HG03025 (cell line): ENCODE data around the gene DMAC2L.
A peak's percentile ranks its signal among the peaks of the same experiment; 100 is the strongest.

Source experiments
- ATAC-seq: cut with Tn5 transposase; IDR thresholded peaks from one replicate; pipeline ENCODE4 v1.9.1; 2021; ENCODE audit warnings: mild to moderate bottlenecking, moderate library complexity; ENCODE audit not compliant: unreplicated experiment, low FRiP score

DMAC2L gene

DNA sequence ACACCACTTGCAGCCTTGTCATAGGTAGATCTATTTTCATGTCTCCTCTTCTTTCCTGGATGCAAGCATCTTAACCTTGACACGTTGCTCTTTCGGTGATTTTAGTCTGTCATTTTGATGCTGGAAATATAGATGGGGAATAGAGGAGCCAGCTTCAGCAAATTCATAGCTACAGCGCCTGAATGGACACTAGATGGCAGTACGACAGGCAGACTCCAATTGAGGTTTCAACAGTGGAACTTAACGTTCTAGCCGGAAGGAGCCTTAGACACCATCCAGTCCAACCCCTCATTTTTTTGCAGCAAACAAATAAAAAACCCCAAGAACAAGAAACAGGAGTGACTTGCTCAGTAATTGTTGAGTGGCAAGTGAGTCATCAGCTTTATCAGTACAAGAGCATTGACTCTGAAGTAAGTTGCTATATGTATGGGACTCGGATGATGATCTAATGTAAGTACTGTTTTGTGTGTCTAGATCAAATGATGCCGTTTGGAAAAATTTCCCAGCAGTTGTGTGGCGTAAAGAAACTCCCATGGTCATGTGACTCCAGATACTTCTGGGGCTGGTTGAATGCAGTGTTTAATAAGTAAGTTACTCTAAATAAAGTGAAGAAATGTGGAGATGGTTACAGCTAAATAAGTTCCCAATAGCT lies 9.0 kb downstream of the DMAC2L start:
- peak; percentile 83 for ATAC-seq

DNA sequence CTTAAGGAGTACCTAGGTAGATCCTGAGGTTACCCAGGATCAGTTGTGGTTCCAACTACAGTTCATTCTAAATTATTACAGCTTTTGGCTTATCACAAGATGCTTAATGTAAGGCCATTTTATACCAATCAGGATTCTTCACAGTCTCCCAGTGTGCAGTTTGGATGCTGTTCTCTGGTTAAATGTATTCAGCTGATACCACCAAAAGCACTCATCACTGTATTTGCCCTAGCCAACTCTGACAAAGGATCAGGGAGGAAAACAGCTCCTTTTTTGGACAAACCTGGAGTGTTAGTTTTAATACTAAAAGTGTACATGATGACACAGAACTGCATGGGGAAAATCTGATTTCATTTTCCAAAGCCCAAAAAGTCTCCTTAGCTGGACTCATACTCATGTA lies 19.5 kb downstream of the DMAC2L start:
- no peak for ATAC-seq

DNA sequence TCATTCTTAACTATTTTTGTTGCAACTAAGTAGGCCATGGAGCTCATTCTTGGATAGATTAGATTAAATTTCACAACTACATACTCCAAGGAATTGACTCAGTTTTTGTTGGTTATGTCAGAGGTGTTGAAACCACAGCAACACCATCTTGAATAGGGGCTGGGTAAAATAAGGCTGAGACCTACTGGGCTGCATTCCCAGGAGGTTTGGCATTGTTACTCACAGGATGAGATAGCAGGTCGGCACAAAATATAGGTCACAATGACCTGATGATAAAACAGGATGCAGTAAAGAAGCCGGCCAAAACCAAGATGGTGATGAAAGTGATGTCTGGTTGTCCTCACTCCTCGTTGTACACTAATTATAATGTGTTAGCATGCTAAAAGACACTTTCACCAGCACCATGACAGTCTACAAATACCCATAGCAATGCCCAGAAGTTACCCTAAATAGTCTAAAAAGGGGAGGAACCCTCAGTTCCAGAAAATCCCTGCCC lies 20.9 kb downstream of the DMAC2L start:
- ATAC-seq: no peak

DNA sequence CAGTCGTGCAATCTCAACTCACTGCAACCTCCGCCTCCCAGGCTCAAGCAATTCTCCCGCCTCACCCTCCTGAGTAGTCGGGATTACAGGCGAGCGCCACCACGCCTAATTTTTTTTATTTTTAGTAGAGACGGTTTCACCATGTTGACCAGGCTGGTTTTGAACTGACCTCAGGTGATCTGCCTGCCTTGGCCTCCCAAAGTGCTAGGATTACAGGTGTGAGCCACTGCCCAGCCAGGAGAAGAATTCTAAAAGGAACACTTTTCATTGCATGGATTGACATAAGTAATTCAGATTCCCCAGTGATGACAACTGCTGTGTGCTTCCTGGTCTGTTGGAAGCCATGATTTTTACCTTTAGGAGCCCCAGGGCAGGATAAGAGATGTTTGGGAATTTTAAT lies 22.1 kb downstream of the DMAC2L start:
- no peak for ATAC-seq

DNA sequence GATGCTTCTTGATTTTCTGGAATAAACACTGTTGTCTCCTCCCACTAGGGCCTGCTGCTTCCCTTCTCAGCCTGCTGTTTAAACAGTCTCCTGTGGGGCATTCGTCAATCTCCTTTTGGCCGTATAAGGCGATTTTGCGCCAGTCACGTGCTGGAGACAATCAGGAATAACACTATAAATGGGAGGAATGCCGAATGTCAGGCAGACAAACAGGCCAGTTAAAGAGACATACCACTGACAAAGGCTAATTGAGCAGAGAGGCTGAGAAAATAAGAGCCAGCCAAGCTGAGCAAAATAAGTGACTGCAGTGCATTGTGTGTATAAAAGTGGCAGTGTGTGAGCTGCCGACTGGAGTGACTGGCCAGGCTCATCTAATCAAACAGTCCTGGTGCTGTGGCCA lies 23.3 kb downstream of the DMAC2L start:
- ATAC-seq: no peak

DNA sequence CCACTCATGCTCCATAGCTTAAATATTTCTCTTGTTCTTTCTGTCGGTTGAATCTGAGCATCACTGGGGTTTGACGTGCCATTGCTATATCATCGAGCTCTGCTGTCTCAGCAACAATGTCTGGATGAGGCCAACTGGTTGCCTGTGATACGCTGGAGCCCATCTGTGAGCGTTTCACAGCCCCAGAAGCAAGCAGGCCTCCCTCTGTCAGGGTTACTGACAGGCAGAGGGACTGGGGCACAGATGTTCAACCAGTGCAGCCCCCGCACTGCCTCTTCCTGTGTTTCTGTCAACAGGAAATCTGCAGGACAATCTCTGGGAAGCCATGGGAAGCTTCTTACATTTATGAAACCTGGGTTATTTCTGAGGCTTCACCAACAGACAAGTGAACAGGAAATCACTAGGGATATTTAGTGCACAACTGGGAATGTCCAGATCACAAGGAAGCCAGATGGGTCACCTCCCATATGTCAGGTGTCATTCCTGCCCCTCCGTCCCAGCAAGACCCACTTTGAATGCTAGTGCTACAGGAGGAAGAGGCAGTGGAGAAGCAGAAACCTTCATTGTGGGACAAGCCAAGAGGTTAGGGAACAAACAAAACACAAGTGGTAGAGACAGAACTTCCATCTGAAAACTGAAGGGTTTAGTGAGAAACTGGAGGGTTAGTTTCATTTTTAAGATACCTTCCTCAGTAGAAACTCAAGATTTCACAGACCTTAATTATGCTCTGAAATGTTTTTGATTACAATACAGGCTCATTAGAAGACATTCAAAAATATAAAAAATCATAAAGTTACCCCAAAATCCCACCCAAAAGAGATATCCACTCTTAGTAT lies 24.1 kb downstream of the DMAC2L start:
- ATAC-seq: no peak

DNA sequence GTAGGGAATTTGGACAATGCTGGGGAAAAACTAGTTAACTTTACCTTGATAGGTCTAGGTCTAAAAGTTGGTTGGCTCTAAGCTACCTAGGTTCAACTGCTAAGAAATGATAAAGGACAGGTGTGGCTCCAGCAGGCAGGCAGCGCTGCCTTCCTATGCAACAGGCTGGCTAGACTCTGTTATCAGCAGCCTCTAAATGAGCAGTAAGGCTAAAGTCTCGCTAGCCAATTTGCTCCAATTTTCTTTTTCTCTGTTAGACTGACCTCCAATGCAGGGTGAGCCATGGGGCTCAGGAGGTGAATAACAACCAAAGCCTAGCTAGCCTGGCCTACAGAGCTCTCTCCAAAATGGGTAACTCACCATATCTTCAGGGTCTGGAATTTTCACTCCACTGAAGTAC lies 26.5 kb downstream of the DMAC2L start:
- ATAC-seq: no peak

DNA sequence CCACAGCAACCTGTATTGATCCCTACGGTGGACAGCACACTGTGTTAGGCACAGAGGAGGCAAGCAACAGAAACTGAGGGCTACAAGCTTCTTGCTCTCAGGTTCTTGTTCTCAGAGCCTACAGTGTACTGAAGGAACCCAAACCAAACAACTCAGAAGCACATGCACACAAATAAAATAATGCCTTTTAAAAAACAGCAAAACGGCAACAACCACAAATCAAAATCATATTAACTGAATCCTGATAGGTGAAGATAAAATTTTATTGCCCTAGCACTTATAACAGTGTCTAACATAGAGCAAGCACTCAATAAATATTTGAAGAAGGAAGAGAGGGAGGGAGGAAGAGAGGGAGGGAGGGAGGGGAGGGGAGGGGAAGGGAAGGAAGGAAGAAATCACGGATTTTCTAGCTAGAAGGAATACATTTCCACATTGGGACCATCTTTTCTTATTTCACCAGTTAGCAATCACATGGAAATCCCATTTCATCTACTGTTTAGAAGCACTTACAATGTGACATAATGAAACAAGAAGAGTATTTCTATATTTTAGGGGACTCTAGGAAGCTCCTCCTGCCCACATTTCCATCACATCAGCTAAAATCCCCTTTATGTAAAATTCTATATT lies 27.2 kb downstream of the DMAC2L start:
- ATAC-seq: no peak

DNA sequence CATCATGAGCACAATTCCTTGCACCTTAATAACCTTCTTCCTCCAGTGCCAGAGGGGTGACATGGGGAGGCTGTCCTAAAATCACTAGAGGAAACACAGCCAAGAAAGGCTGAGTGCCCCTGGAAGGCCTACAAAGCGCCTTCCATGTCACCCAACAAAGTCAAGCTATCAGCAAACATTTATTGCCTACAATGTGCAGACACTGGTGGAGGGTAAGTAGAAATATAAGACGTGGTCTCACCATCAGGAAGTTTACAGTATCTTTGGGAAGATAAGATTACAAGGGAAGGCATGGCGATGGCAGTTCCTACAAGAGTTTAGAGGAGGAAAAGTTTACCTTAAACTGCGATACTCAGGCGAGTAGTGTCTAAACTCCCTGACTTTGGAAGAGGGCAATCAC lies 27.9 kb downstream of the DMAC2L start:
- ATAC-seq: no peak

DNA sequence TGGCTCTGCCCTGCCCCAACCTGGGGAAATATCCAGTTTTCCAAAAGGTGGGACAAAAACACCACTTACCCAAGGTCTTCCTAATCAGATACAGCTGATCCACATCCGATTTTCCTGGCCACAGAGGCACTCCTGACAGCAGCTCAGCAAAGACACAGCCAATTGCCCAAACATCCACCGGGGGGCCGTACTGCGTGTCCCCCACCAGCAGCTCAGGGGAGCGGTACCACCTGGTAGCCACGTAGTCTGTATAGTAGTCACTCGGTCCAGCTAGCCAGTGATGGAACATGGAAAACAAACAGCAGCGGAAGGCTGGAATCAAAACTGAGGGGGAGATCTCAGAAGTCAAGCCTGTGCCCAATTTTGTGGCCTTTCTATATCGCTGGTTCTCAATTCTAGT lies 28.8 kb downstream of the DMAC2L start:
- no peak for ATAC-seq

DNA sequence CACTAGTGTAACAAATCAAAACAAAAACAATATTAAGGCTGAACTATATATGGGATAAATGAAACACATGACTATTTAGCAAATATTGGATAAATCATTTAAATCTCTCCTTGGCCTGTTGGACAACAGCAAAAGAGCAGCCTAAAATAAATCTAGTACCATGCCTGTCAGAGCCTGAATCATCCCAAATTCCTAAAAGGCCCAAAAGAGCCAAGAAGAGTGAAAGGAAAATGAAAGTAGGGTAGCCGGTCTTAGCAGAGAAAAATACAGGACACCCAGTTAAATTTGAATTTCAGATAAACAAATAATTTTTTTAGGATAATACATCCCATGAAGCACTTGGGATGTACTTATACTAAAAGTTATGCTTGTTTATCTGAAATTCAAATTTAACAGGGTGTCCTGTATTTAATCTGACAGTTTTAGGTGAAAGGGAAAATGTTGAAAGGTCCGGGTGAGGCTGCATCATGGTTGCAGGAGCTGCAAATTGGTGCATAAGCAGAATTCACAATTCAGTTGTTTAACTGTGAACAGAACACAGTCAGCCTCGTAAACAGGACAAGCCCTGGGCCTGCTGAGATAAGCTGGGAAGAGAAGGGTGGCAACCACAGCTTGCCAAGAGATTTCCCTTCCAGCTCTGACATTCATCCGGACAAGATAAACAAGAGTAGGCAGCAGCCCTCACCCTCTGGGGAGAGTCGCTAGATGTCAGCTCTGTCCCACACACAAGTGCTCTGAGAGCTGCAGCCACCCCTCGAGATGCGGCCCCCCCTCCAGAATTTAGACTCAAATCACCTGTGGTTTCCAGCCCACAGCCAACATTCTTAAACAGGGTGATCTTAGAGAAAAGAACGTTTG lies 30.3 kb downstream of the DMAC2L start:
- ATAC-seq: no peak

DNA sequence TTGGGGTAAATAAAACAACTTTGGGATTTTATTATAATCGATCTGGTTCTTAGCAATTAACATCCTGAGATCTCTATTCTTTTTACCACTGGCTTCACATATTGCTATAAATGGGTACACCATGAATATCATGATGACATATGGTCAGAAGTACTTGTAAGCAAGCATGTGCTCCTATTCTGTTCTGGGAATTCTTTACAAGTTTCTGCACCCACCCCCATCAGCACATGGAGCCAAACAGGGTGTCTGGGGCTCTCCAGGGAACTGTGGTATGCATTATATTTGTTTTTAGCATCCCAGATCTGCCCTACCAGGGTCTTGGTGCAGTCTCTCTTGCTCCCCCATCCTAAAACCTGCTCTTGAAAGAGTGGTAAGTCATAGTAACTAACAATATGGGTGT lies 31.3 kb downstream of the DMAC2L start:
- ATAC-seq: no peak

DNA sequence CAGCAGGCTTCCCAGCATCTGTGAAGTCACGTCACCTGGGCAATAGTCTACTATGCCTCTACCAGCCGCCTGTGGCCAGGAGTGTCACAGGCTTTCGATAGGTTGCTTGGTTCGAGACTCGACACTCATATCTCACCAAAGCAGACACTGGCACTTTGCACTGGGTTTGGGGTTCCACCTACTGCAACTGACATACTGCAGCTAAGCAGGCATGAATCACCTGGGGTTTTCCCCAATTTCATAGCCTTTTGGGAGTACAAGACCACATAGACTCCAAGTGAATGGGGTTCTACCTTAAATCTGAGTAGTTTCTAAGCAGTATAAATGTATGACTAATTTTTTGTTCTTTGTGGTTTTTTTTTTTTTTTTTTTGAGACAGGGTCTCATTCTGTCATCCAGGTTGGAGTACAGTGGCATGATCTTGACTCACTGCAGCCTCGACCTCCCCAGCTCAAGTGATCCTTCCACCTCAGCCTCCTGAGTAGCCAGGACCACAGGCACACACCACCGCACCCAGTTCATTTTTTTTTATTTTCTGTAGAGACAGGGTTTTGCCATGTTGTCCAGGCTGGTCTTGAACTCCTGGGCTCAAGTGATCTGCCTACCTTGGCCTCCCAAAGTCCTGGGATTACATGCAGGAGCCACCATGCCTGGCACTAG lies 32.1 kb downstream of the DMAC2L start:
- peak; percentile 57 for ATAC-seq

DNA sequence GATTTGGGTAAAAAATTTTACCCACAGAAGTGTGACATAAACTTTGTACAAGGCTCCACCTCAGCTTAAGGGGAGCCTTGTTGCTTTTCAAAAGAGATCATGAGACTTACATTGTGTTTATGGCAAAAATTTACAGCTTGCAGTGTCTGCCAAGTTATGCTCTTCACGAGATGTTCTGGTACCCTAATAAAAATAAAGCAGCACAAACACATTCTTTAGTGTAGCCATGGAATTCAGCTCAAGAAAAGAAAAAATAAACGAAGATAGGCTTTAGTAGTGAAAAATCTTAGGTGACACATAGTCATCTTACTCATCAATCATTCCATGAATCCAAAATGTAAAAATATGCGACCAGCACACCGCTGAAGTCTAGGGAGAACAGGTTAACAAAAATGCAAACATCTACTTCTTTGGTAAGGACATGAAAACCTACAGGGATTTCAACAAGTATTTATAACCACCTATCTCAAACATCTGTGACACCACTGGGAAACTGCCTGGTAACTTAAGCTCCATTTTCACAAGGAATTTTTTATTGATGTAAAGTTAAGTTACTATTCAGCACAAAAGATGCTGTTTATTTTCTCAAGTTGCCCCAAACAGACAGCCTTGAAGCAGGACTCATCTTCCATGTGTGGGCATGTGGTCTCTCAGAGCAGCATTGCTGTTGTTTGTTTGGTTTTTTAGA lies 32.9 kb downstream of the DMAC2L start:
- ATAC-seq: no peak

DNA sequence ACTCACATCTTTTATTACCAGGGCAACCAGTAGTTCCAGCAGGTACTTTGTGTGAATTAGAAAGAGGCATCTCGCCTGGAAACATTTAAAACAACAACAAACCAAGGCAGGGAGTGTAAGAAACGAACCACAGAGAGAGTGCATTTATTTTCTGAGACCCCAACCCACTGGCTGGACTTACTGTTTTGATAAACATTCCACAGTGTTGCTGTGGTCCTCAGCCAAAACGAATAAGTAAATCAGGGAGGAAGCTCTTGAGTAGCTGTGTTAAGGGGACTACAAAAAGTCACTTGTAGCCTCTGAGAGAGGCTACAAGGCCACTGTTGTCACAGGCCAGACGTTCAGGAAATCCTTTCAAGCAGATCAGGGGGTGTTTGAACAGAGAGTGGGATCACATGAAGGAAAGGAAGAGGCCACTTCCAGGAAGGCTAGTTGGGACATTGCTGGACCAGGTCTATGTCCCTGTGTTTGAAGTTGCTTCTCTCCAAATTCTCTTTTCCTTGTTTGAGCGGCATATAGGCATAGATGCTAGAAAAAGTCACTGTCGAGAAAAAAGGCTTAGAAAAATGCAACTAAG lies 33.8 kb downstream of the DMAC2L start:
- no peak for ATAC-seq

DNA sequence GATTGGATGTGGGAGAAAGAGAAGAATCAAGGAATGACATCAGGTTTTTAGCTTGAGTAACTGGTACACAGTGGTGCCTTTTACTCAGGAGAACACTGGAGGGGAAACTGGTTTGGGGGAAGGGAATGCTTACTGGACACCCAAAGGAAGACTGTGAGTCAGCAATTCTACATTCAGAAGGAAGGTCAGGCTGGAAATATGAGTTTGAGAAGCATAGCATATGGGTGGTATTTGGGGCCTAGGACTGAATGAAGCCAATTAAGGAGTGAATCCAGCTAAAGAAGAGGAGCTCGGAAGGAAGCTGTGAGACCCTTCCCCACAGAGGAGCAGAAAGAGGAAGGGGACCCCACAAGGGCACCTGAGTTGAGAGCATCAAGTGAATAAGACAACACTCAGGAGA lies 35.4 kb downstream of the DMAC2L start:
- ATAC-seq: no peak

DNA sequence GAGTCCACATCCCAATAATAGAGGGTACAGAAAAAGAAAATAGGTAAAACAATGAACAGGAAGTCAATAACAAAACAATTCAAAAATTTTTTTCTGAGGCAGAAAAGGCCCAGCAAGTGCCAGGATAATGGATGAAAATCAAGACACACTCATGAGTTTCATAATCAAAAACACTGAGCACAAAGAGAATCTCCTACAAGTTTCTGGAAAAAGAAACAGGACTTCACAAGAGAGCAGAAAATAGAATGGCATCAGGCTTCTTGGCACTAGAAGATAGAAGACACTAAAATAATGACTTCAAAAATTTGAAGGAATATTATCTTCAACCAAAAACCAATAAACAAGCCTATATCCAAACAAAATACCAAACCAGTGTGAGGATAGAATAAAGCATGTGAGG lies 36.8 kb downstream of the DMAC2L start:
- ATAC-seq: no peak

DNA sequence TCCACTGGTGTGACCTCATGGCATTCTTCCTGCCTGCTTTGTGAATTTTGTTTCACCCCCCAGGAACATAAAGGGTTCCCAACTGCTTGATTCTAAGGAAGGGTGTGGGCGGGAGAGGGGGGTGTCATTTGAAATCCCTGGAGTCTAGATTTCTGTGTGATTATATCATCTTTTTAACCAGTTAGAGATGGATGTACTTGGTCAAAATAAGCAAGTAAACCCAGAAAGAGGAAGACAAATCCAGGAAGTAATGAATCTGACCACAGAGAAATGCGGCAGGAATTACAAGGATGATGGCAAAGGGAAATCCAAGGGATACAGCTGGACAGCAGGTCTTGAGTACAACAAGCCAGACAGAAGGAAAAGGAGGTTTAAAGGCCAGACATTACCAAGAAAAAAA lies 38.9 kb downstream of the DMAC2L start:
- no peak for ATAC-seq

DNA sequence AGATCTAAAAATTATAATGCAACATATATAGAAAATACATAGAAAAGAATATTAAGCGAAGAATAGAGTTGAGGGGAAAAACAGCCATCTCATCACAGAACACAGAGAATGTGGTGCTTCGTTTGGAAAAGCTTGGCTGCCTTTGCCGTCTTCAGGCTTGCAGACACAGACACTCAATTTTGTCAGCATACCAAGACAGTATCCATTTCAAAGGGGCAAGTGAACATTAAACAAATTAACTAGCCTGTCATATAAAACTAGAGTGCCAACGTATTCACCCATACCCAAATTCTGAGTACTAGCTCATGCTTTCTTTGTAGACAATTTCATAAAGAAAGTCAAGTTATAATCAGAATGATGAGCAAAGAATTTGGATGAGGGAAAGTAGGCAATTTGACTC lies 40.5 kb downstream of the DMAC2L start:
- no peak for ATAC-seq
